A673 (cell line): Measurements from ENCODE around the gene AMZ2.

Source experiments
- CTCF ChIP-seq: fragments of 300-800, 200-600 bp; sonication (generic); conservative IDR thresholded peaks from 2 replicates; pipeline ENCODE4 v1.5.1; 2017; ENCODE audit warnings: low read depth, mild to moderate bottlenecking, antibody characterized with exemption, low read length, moderate library complexity, mixed read lengths
- EZH2 ChIP-seq: fragments of 200-600 bp; sonication (generic); IDR thresholded peaks from 2 replicates; pipeline ENCODE4 v1.6.1; 2017; ENCODE audit warnings: borderline replicate concordance, low read depth, mild to moderate bottlenecking, mixed read lengths, antibody characterized with exemption, low read length; ENCODE audit not compliant: poor library complexity, severe bottlenecking

GRCh38 chr17:68302066-68302564 is 54.3 kb downstream of the AMZ2 start:
- no peak for TF ChIP-seq CTCF
- no peak for TF ChIP-seq EZH2
